ENCODE measurements around the gene MLLT1.

MLLT1 gene

DNA sequence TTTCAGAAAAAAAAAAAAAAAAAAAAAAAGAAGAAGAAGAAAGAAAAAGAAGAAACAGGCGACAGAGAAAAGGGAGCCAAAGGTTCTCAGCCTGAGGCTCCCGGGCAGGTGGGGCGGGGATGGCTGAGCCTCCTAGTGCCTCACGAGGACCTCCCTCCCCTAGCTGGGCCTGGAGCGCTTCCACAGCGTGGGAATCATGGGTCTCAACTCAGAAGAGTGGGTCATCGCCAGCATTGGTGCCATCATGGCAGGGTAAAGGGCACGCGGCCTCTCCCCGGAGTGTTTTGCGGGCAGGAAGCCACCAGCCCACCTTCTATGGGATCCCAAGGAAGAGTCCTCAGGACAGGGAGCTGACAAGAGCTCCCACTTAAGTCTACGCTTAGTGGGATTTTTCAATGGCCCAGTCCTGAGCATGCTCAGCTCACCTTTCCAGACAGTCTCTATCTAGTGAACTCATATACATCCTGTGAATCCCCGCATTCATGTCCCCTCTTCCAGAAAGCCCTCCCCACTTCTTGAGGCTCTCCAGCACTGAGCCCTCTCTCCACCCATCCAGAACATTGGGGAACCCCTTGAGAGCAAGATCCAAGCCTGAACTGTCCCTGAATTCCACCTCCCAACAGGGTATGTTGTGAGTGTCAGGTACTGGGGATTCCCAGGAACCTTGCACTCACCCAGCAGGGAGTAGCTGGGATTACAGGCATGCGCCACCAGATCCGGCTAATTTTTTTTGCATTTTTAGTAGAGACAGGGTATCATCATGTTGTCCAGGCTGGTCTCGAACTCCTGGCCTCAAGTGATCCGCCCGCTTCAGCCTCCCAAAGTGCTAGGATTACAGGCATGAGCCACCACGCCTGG, 74.7 kb downstream of the MLLT1 start:
- no peaks in the 10 kb centered on the region for H4K20me1 ChIP-seq (ENCODE audit: insufficient read depth, low read length, poor library complexity, severe bottlenecking)
- no peaks in the 10 kb centered on the region for H3K9me3 ChIP-seq (ENCODE audit: insufficient read depth, low read depth, low read length)
- H3K4me2 ChIP-seq (ENCODE audit: low read depth, low read length, poor library complexity, severe bottlenecking), result no peak overlapping the region
- H3K9ac ChIP-seq (ENCODE audit: low read depth, low read length, poor library complexity, severe bottlenecking), result no peak overlapping the region
- H3F3A ChIP-seq (ENCODE audit: low read depth), result no peaks in the 10 kb centered on the region
- no peak overlapping the region for H2AFZ ChIP-seq (ENCODE audit: low read length)
- H3K4me1 ChIP-seq (ENCODE audit: insufficient read depth, low read length, poor library complexity, severe bottlenecking), result peaks cover under 1% of the 10 kb centered on the region
- H3K9me2 ChIP-seq (replicated peaks; ENCODE audit: low read depth, low read length), result no peaks in the 10 kb centered on the region
- no peaks in the 10 kb centered on the region for H3K27me3 ChIP-seq (ENCODE audit: insufficient read depth, low read length, poor library complexity, severe bottlenecking)
- H3K36me3 ChIP-seq (ENCODE audit: insufficient read depth, low read length), result no peaks in the 10 kb centered on the region
- no peaks in the 10 kb centered on the region for H3K79me2 ChIP-seq (ENCODE audit: insufficient read depth, low read length)
- no peak for TF ChIP-seq EZH2phosphoT487 (IDR thresholded peaks at IDR 0.05; ENCODE audit: borderline replicate concordance)
- TF ChIP-seq, protein P1, sequence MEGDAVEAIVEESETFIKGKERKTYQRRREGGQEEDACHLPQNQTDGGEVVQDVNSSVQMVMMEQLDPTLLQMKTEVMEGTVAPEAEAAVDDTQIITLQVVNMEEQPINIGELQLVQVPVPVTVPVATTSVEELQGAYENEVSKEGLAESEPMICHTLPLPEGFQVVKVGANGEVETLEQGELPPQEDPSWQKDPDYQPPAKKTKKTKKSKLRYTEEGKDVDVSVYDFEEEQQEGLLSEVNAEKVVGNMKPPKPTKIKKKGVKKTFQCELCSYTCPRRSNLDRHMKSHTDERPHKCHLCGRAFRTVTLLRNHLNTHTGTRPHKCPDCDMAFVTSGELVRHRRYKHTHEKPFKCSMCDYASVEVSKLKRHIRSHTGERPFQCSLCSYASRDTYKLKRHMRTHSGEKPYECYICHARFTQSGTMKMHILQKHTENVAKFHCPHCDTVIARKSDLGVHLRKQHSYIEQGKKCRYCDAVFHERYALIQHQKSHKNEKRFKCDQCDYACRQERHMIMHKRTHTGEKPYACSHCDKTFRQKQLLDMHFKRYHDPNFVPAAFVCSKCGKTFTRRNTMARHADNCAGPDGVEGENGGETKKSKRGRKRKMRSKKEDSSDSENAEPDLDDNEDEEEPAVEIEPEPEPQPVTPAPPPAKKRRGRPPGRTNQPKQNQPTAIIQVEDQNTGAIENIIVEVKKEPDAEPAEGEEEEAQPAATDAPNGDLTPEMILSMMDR (conservative IDR thresholded peaks at IDR 0.05; ENCODE audit: low read length), result no peak
- no peak overlapping the region for H3K4me3 ChIP-seq (ENCODE audit: low read length, poor library complexity, severe bottlenecking)

DNA sequence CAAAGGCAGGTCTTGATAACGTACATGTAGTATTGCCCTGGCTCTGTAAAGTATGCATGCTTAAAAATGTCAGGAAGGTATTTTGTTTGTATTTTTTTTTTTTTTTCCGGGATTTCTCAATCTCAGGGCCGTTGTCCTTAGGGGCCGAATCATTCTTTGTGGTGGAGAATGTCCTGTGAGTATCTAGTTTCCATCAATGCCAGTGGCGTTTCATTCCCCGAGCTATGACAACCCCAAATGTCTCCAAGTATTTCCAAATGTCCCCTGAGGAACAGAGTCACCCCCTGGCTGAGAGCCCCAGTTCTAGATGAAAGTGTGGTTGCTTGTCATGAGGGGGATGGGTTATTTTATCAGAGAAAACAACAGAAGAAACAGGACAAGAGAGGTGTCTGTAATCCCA, 75.6 kb downstream of the MLLT1 start:
- no peaks in the 10 kb centered on the region for H3K9me3 ChIP-seq (ENCODE audit: insufficient read depth, low read depth, low read length)
- no peak overlapping the region for H3K9ac ChIP-seq (ENCODE audit: low read depth, low read length, poor library complexity, severe bottlenecking)
- H3K79me2 ChIP-seq (ENCODE audit: insufficient read depth, low read length), result peaks cover under 1% of the 10 kb centered on the region; the same call in 1 of the 2 replicates
- no peak for TF ChIP-seq EZH2phosphoT487 (IDR thresholded peaks at IDR 0.05; ENCODE audit: borderline replicate concordance)
- TF ChIP-seq, protein P1 (conservative IDR thresholded peaks at IDR 0.05; ENCODE audit: low read length), result no peak
- no peaks in the 10 kb centered on the region for H4K20me1 ChIP-seq (ENCODE audit: insufficient read depth, low read length, poor library complexity, severe bottlenecking)
- peaks cover 3% of the 10 kb centered on the region for H3K4me1 ChIP-seq (ENCODE audit: insufficient read depth, low read length, poor library complexity, severe bottlenecking)
- H3K27me3 ChIP-seq (ENCODE audit: insufficient read depth, low read length, poor library complexity, severe bottlenecking), result no peaks in the 10 kb centered on the region
- H3K9me2 ChIP-seq (replicated peaks; ENCODE audit: low read depth, low read length), result no peaks in the 10 kb centered on the region
- H3K4me2 ChIP-seq (ENCODE audit: low read depth, low read length, poor library complexity, severe bottlenecking), result no peak overlapping the region
- no peak overlapping the region for H2AFZ ChIP-seq (ENCODE audit: low read length)
- H3K36me3 ChIP-seq (ENCODE audit: insufficient read depth, low read length), result no peaks in the 10 kb centered on the region
- H3F3A ChIP-seq (ENCODE audit: low read depth), result no peaks in the 10 kb centered on the region
- no peak overlapping the region for H3K4me3 ChIP-seq (ENCODE audit: low read length, poor library complexity, severe bottlenecking)

DNA sequence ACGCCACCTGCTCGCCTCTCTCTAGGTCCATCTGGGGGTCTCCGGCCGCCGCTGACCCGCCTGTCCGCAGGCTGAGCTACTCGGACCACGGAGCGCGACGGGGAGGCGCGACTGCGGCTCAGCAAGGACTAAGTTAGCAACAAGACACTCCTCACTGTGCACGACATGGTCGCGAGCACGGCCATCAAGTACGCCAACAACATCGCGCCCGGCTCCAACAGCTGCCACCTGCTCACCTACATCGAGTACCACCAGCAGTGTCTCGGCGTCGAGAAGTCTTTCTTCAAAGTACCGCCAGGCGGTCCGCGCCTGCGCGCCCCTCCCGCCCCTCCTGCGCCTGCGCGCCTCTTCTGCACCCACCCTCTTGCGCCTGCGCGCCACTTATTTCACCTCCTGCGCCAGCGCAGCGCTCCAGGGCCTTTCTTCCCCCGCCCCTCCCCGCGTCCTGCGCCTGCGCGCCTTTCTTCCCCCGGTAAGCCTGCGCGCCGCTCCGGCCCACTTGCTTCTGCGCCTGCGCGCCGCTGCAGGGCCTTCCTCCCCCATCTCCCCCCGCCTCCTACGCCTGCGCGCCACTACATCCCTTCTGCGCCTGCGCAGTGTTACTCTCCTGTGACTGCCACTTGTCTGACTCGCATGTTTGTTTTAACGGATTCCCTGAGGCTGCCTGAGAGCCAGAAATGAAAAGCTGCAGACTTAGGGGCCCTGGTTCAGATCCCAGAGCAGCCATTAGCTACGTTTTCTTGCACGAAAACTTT, 80.4 kb downstream of the MLLT1 start:
- Histone ChIP-seq H3K79me2 (ENCODE audit: insufficient read depth, low read length) (peaks cover 15% of the 10 kb centered on the region; the same call in 1 of the 2 replicates), H3K36me3 (ENCODE audit: insufficient read depth, low read length) (no peaks in the 10 kb centered on the region), H3F3A (ENCODE audit: low read depth) (no peaks in the 10 kb centered on the region), H3K4me2 (ENCODE audit: low read depth, low read length, poor library complexity, severe bottlenecking) (peak overlapping the region; percentile 96), H3K4me3 (ENCODE audit: low read length, poor library complexity, severe bottlenecking) (peak overlapping the region; percentile 90), H3K27me3 (ENCODE audit: insufficient read depth, low read length, poor library complexity, severe bottlenecking) (no peaks in the 10 kb centered on the region), H3K9me3 (ENCODE audit: insufficient read depth, low read depth, low read length) (no peaks in the 10 kb centered on the region), H3K4me1 (ENCODE audit: insufficient read depth, low read length, poor library complexity, severe bottlenecking) (peaks cover 9% of the 10 kb centered on the region), H3K9ac (ENCODE audit: low read depth, low read length, poor library complexity, severe bottlenecking) (peak overlapping the region; percentile 91), H4K20me1 (ENCODE audit: insufficient read depth, low read length, poor library complexity, severe bottlenecking) (no peaks in the 10 kb centered on the region), H2AFZ (ENCODE audit: low read length) (peak overlapping the region; percentile 89), H3K9me2 (replicated peaks; ENCODE audit: low read depth, low read length) (no peaks in the 10 kb centered on the region)
- no peak for TF ChIP-seq EZH2phosphoT487 (IDR thresholded peaks at IDR 0.05; ENCODE audit: borderline replicate concordance)
- TF ChIP-seq, protein P1 (conservative IDR thresholded peaks at IDR 0.05; ENCODE audit: low read length), result no peak

Data from Loucy (cell line).